Smooth muscle cell (in vitro differentiated cells): ENCODE results near the gene MED26. TPM values are rescaled to one million over a fixed set of nuclear protein-coding genes. Genes with fewer than 3 reads are reported as not detected.

Experiments
- DNase-seq: peaks from one replicate; lab custom pipeline; 2025; ENCODE audit not compliant: unreplicated experiment; lab: John Stamatoyannopoulos, UW
- H2AFZ ChIP-seq: fragments of 200-600 bp; sonication (generic); 2 replicates; pipeline ENCODE4 v1.6.0; 2016; ENCODE audit warnings: antibody characterized with exemption, low read depth, mild to moderate bottlenecking
- H3F3A ChIP-seq: fragments of 200-600 bp; sonication (generic); 2 replicates; pipeline ENCODE4 v1.6.0; 2017; ENCODE audit warnings: antibody characterized with exemption, low read depth
- H3K27ac ChIP-seq: fragments of 200-600 bp; sonication (generic); 2 replicates; pipeline ENCODE4 v1.5.1; 2016; ENCODE audit warnings: low read depth, mild to moderate bottlenecking
- H3K27me3 ChIP-seq: fragments of 200-600 bp; sonication (generic); 2 replicates; pipeline ENCODE4 v1.6.1; 2016; ENCODE audit warnings: low read depth, mild to moderate bottlenecking
- H3K36me3 ChIP-seq: fragments of 200-600 bp; sonication (generic); 2 replicates; pipeline ENCODE4 v1.5.1; 2016; ENCODE audit warnings: low read depth
- H3K4me1 ChIP-seq: fragments of 200-600 bp; sonication (generic); 2 replicates; pipeline ENCODE4 v1.5.1; 2016; ENCODE audit warnings: low read depth
- H3K4me2 ChIP-seq: fragments of 200-600 bp; sonication (generic); 2 replicates; pipeline ENCODE4 v1.6.0; 2016; ENCODE audit warnings: mild to moderate bottlenecking
- H3K4me3 ChIP-seq: fragments of 200-600 bp; sonication (generic); 2 replicates; pipeline ENCODE4 v1.5.1; 2016; ENCODE audit warnings: mild to moderate bottlenecking
- H3K79me2 ChIP-seq: fragments of 200-600 bp; sonication (generic); 2 replicates; pipeline ENCODE4 v1.6.0; 2016; ENCODE audit warnings: low read depth, mild to moderate bottlenecking
- H3K9ac ChIP-seq: fragments of 200-600 bp; sonication (generic); 2 replicates; pipeline ENCODE4 v1.6.0; 2016; ENCODE audit warnings: low read depth
- H3K9me3 ChIP-seq: fragments of 200-600 bp; sonication (generic); replicated peaks from 2 replicates; pipeline ENCODE4 v1.5.1; 2016; ENCODE audit warnings: low read depth
- H4K20me1 ChIP-seq: fragments of 200-600 bp; sonication (generic); 2 replicates; pipeline ENCODE4 v1.6.0; 2016; ENCODE audit warnings: low read depth
- CTCF ChIP-seq: fragments of 200-600 bp; sonication (generic); IDR thresholded peaks from 2 replicates; pipeline ENCODE4 v1.5.1; 2017; ENCODE audit warnings: borderline replicate concordance, mild to moderate bottlenecking, antibody characterized with exemption; ENCODE audit not compliant: insufficient read depth, poor library complexity, severe bottlenecking
- WGBS: methylation state at CpG from one replicate; pipeline ENCODE4 v1.1.7; 2016; ENCODE audit warnings: low lambda C conversion rate; 5-methylcytosine and 5-hydroxymethylcytosine counted together
- polyA plus RNA-seq: library from polyadenylated mRNA; unstranded; fragments of >200 nt; fragmentation: Nextera tagmentation; extraction: Ambion mirVana; gene quantifications from 2 replicates; pipeline ENCODE4 v1.2.1, GENCODE V29; 2016
- total RNA-seq: library from RNA; depleted of rRNA; stranded (reverse); fragments of >200 nt; gene quantifications from 2 replicates; pipeline ENCODE4 v1.2.3, GENCODE V29; 2014

The MED26 gene
- total and polyA plus RNA-seq, 2 experiments from 2014 or later: 6.3 to 9.6 TPM

DNA sequence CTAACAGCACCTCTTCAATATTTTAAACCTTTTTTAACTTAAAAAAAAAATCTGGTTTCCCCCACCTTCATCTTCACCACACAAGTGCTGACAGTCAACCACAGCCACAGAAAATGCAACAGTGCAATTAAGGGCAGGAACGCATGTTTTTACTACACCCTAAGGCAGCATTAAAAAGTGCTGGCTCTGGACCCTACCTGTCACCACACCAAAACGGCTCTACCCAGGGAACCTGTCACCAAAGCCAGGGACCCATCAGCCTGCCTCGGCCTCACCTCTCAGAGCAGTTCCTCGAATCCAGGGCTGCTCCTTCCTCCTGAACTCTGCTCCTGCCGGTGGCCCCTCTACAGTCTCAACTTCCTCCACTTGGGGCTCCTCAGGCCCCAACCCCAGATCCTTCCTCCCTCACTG, 33.3 kb downstream of the MED26 start:
- TF ChIP-seq CTCF: no peak
- WGBS: 93% methylated on average over 5 of the region's 5 CpGs

DNA sequence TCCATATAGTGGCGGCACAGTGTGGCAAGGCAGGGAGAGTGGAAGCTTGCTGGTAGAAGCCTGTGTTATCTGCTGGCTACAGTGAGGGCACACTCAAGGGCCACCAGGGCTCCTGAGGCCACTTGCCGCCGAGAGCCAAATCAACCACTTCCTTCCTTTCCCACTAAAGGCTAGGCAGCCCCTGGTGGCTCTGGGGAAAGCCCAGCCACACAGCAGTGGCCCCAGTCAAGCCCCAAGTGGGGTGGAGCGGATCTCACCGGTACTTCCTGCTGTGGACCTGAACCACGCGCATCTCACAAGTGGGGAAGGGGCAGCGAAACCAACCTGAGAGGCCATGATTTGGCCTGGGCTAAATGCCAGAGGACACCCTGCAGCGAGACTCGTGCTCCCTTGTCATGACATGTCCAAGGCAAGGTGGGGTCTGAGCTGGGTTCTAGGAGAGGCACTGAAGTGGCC, 33.8 kb downstream of the MED26 start:
- peaks cover 100% of the 10 kb centered on the region for H4K20me1 ChIP-seq
- H3K9ac ChIP-seq: no peak overlapping the region
- no peak overlapping the region for H3K4me2 ChIP-seq
- H3K4me1 ChIP-seq: no peaks in the 10 kb centered on the region
- TF ChIP-seq CTCF: no peak
- H3K27me3 ChIP-seq: no peaks in the 10 kb centered on the region
- no peaks in the 10 kb centered on the region for H3K36me3 ChIP-seq
- no peak overlapping the region for H2AFZ ChIP-seq
- H3K27ac ChIP-seq: no peak overlapping the region
- H3K9me3 ChIP-seq: no peaks in the 10 kb centered on the region
- no peak overlapping the region for H3K4me3 ChIP-seq
- no peak for DNase-seq
- no peaks in the 10 kb centered on the region for H3F3A ChIP-seq
- WGBS: 95% methylated on average over 10 of the region's 10 CpGs
- H3K79me2 ChIP-seq: peaks cover 100% of the 10 kb centered on the region

More for the DNA sequence above, 33.3 kb downstream of the MED26 start:
- Histone ChIP-seq H3K9ac (no peak overlapping the region), H3K79me2 (peaks cover 100% of the 10 kb centered on the region), H3K9me3 (no peaks in the 10 kb centered on the region), H3K4me1 (no peaks in the 10 kb centered on the region), H3K36me3 (no peaks in the 10 kb centered on the region), H3K27me3 (no peaks in the 10 kb centered on the region), H2AFZ (no peak overlapping the region), H3F3A (no peaks in the 10 kb centered on the region), H3K27ac (no peak overlapping the region), H4K20me1 (peaks cover 100% of the 10 kb centered on the region), H3K4me2 (no peak overlapping the region), H3K4me3 (no peak overlapping the region)
- no peak for DNase-seq

- H2AFZ ChIP-seq: no peak overlapping the region
- TF ChIP-seq CTCF: no peak
- H3K4me2 ChIP-seq: no peak overlapping the region
- no peak overlapping the region for H3K27ac ChIP-seq
- H3K27me3 ChIP-seq: no peaks in the 10 kb centered on the region
- H3K4me1 ChIP-seq: peaks cover 4% of the 10 kb centered on the region
- H3K4me3 ChIP-seq: no peak overlapping the region
- no peak for DNase-seq
- peaks cover 100% of the 10 kb centered on the region for H4K20me1 ChIP-seq
- WGBS: 97% methylated on average over 4 of the region's 4 CpGs
- no peaks in the 10 kb centered on the region for H3F3A ChIP-seq
- H3K36me3 ChIP-seq: no peaks in the 10 kb centered on the region
- H3K9me3 ChIP-seq: no peaks in the 10 kb centered on the region
- no peak overlapping the region for H3K9ac ChIP-seq
- H3K79me2 ChIP-seq: peaks cover 100% of the 10 kb centered on the region
These were observed 34.8 kb downstream of the MED26 start for GRCh38 chr19:16593181-16593580.

DNA sequence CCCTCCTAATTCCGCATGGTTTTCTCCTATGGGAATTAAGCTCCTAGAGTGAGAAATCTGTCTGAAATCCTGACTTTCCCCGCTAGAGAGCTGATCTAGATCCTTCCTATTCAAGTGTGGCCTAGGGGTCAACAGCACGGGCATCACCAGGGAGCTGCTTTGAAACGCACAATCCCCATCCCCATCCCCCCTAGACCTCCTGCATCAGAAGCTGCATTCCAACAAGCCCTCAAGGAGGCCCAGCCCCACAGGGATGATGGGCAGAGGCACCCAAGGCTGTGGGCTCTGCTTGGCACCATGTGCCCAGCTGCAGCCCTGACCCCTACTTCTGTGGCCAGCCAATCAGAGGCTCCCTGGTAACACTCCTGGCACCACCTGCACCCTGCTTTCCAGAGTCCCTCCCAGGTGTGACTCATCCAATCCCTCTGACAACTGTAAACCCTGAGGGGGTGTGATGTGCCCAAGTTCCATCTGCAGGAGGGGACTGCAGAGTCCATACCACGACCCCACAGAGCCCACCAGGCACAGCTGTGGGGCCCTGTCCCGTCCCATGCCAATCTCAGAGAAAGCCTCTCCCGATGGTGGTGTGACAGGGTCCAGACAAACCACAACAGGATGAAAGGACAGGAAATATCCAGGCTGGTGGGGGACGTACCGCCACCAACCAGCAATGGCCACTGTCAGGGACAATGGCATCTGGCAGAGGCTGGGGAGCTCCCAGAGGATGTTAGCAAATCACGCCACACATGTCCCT, 36.0 kb downstream of the MED26 start:
- peaks cover 99% of the 10 kb centered on the region for H3K79me2 ChIP-seq
- no peak overlapping the region for H3K9ac ChIP-seq
- 74% methylated on average over 10 of the region's 10 CpGs for WGBS
- H3K4me2 ChIP-seq: no peak overlapping the region
- H3K4me3 ChIP-seq: no peak overlapping the region
- peaks cover 100% of the 10 kb centered on the region for H4K20me1 ChIP-seq
- H3K36me3 ChIP-seq: no peaks in the 10 kb centered on the region
- no peak overlapping the region for H3K27ac ChIP-seq
- H3K4me1 ChIP-seq: peaks cover 14% of the 10 kb centered on the region
- H3K9me3 ChIP-seq: no peaks in the 10 kb centered on the region
- no peak overlapping the region for H2AFZ ChIP-seq
- no peak for TF ChIP-seq CTCF
- H3F3A ChIP-seq: peaks cover 4% of the 10 kb centered on the region
- H3K27me3 ChIP-seq: no peaks in the 10 kb centered on the region
- DNase-seq: no peak
